ENCODE results near the gene GSTT4. TPM values are rescaled to one million over a fixed set of nuclear protein-coding genes. Genes with fewer than 3 reads are reported as not detected.

Gene GSTT4
- total RNA-seq, 1 donor = not detected

DNA sequence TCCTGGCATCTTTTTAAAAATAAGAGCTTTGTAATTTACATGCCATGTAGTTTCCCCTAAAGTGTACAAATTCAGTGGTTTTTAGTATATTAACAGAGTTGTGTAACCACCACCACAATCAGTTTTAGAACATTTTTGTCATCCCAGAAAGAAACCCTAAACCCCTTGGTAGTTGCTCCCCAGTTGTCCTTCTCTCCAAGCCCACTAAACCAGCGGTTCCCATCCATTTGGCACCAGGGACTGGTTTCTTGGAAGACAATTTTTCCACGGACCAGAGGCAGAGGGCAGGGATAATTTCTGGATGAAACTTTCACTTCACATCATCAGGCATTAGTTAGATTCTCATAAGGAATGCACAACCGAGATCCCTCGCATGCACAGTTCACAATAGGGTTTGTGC is 28.5 kb upstream of the GSTT4 start:
- no peak for DNase-seq (ENCODE audit: low read depth)
- no peak overlapping the region for H3K4me3 ChIP-seq (ENCODE audit: low read depth, low read length)
- TF ChIP-seq, protein P1, sequence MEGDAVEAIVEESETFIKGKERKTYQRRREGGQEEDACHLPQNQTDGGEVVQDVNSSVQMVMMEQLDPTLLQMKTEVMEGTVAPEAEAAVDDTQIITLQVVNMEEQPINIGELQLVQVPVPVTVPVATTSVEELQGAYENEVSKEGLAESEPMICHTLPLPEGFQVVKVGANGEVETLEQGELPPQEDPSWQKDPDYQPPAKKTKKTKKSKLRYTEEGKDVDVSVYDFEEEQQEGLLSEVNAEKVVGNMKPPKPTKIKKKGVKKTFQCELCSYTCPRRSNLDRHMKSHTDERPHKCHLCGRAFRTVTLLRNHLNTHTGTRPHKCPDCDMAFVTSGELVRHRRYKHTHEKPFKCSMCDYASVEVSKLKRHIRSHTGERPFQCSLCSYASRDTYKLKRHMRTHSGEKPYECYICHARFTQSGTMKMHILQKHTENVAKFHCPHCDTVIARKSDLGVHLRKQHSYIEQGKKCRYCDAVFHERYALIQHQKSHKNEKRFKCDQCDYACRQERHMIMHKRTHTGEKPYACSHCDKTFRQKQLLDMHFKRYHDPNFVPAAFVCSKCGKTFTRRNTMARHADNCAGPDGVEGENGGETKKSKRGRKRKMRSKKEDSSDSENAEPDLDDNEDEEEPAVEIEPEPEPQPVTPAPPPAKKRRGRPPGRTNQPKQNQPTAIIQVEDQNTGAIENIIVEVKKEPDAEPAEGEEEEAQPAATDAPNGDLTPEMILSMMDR (IDR thresholded peaks at IDR 0.05; ENCODE audit: insufficient read depth, low read depth, low read length) = no peak

DNA sequence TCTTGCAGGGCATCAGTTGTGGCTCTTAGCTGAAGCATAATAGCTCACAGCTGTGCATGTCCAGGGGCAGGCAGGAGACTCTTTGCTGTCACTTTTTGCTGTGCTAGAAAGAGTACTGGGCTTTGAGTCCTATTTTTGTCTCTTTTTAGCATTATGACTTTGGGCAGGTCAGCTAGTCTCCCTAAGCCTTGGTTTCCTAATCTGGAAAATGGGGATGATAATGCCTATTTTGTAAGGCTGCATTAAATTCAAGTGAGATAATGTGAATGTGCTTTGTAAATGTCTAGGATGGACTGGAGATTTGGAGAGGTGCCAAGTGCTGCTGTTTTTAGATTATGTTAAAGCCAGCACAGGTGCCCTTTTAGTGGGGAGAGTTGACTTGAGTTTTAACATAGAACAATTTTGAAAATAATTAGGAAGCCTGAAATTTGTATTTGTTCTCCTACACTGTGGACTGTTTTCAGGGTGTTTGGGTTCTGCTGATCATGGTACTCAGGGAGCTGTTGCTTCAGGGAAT is 25.0 kb upstream of the GSTT4 start:
- TF ChIP-seq, protein P1 (IDR thresholded peaks at IDR 0.05; ENCODE audit: insufficient read depth, low read depth, low read length) = no peak
- no peak overlapping the region for H3K4me3 ChIP-seq (ENCODE audit: low read depth, low read length)
- DNase-seq (ENCODE audit: low read depth) = no peak

- TF ChIP-seq, protein P1 (IDR thresholded peaks at IDR 0.05; ENCODE audit: insufficient read depth, low read depth, low read length) = no peak
- no peak for DNase-seq (ENCODE audit: low read depth)
- no peak overlapping the region for H3K4me3 ChIP-seq (ENCODE audit: low read depth, low read length)
These were observed 24.1 kb upstream of the GSTT4 start for GRCh38 chr22:24029304-24029703.

GRCh38 chr22:24028533-24028932 is 23.3 kb upstream of the GSTT4 start:
- TF ChIP-seq, protein P1 (IDR thresholded peaks at IDR 0.05; ENCODE audit: insufficient read depth, low read depth, low read length) = no peak
- H3K4me3 ChIP-seq (ENCODE audit: low read depth, low read length) = no peak overlapping the region
- no peak for DNase-seq (ENCODE audit: low read depth)

GRCh38 chr22:24027991-24028390 is 22.7 kb upstream of the GSTT4 start:
- H3K4me3 ChIP-seq (ENCODE audit: low read depth, low read length) = no peak overlapping the region
- TF ChIP-seq, protein P1 (IDR thresholded peaks at IDR 0.05; ENCODE audit: insufficient read depth, low read depth, low read length) = no peak
- no peak for DNase-seq (ENCODE audit: low read depth)

DNA sequence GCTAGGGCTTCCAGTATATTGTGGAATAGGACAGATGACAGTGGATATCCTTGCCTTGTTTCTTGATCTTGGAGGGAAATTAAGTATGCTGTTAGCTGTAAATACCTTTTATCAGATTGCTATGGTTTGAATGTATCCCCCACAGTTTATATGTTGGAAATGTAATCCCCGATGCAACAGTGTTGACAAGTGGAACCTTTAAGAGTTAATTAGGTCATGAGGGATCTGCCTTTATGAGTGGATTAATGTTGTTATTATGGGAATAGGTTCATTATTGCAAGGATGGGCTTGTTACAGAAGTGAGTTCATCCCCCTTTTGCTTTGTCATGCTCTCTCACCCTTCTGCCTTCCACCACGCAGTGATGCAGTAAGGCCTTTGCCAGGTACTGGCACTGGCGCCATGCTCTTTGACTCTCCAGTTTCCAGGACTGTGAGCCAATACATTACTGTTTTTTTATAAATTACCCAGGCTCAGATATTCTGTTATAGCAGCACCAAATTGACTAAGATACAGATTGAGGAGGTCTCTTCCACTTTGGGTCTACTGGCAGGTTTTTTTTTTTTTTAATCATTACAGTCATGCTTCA is 22.2 kb upstream of the GSTT4 start:
- TF ChIP-seq, protein P1 (IDR thresholded peaks at IDR 0.05; ENCODE audit: insufficient read depth, low read depth, low read length) = no peak
- no peak for DNase-seq (ENCODE audit: low read depth)
- H3K4me3 ChIP-seq (ENCODE audit: low read depth, low read length) = no peak overlapping the region

GRCh38 chr22:24026733-24027132 is 21.5 kb upstream of the GSTT4 start:
- DNase-seq (ENCODE audit: low read depth) = peak; percentile 42
- TF ChIP-seq, protein P1 (IDR thresholded peaks at IDR 0.05; ENCODE audit: insufficient read depth, low read depth, low read length) = no peak
- H3K4me3 ChIP-seq (ENCODE audit: low read depth, low read length) = no peak overlapping the region

Measured in fibroblast of villous mesenchyme (primary cell).